Hematopoietic multipotent progenitor cell (in vitro differentiated cells): ENCODE data around the gene FUT8. TPM values are rescaled to one million over a fixed set of nuclear protein-coding genes. Genes with fewer than 3 reads are reported as not detected.
"Not testable (repeated sequence)": the region's sequence is repeated elsewhere in the genome, so short reads cannot be mapped to it uniquely, and the experiment has no call there.

Source experiments
- DNase-seq, 3 donors: peaks; one replicate each; pipeline ENCODE4 v3.0.0-alpha.2; 2011 to 2015; ENCODE audit warnings: low read depth in 2 of 3, low spot score in 2 of 3
- total RNA-seq: library from RNA; depleted of rRNA; stranded (reverse); fragments of >200 nt; gene quantifications from one replicate; pipeline ENCODE4 v1.2.3, GENCODE V29; 2012

FUT8 gene
- total RNA-seq, 1 donor = 27.2 TPM

- no peak for DNase-seq
These were observed 31.7 kb downstream of the FUT8 start for GRCh38 chr14:65444230-65444629.

GRCh38 chr14:65446159-65446558 is 33.6 kb downstream of the FUT8 start:
- DNase-seq = no peak

- DNase-seq = no peak
These were observed 37.1 kb downstream of the FUT8 start for GRCh38 chr14:65449647-65450046.

GRCh38 chr14:65453807-65454480 is 41.4 kb downstream of the FUT8 start:
- DNase-seq = no peak

GRCh38 chr14:65456247-65456646 is 43.7 kb downstream of the FUT8 start:
- no peak for DNase-seq

- peak in 1 of 3 donors; percentile 71 for DNase-seq
These were observed 49.2 kb downstream of the FUT8 start for GRCh38 chr14:65461730-65462129.

GRCh38 chr14:65462411-65462810 is 49.9 kb downstream of the FUT8 start:
- DNase-seq = peak in 1 of 3 donors; percentile 5

GRCh38 chr14:65465584-65465983 is 53.1 kb downstream of the FUT8 start:
- DNase-seq = no peak

- not testable (repeated sequence) for DNase-seq
These were observed 55.4 kb downstream of the FUT8 start for GRCh38 chr14:65467926-65468325.

- DNase-seq = no peak
These were observed 57.4 kb downstream of the FUT8 start for GRCh38 chr14:65469903-65470302.

- no peak for DNase-seq
These were observed 57.9 kb downstream of the FUT8 start for GRCh38 chr14:65470404-65470880.

GRCh38 chr14:65471038-65471878 is 58.7 kb downstream of the FUT8 start:
- DNase-seq = no peak

- no peak for DNase-seq
These were observed 59.7 kb downstream of the FUT8 start for GRCh38 chr14:65472189-65472588.

- DNase-seq = no peak
These were observed 63.9 kb downstream of the FUT8 start for GRCh38 chr14:65476273-65476941.

GRCh38 chr14:65476942-65477318 is 64.4 kb downstream of the FUT8 start:
- DNase-seq = no peak

- DNase-seq = no peak
These were observed 65.5 kb downstream of the FUT8 start for GRCh38 chr14:65478017-65478416.

- no peak for DNase-seq
These were observed 66.1 kb downstream of the FUT8 start for GRCh38 chr14:65478596-65478995.

GRCh38 chr14:65479386-65479785 is 66.9 kb downstream of the FUT8 start:
- DNase-seq = no peak

- DNase-seq = no peak
These were observed 70.4 kb downstream of the FUT8 start for GRCh38 chr14:65482757-65483438.

GRCh38 chr14:65483647-65484046 is 71.1 kb downstream of the FUT8 start:
- DNase-seq = no peak

GRCh38 chr14:65485516-65485915 is 73.0 kb downstream of the FUT8 start:
- DNase-seq = no peak
